HCT116 (cell line): ENCODE measurements around the gene MYO1A. TPM values are rescaled to one million over a fixed set of nuclear protein-coding genes. Genes with fewer than 3 reads are reported as not detected.

Experiments used
- ATAC-seq: fragments of 200-7000 bp; cut with Tn5 transposase; 2 replicates; pipeline ENCODE4 v1.9.1; 2020; ENCODE audit warnings: mild to moderate bottlenecking, moderate library complexity
- BruUV-seq: library from RNA; stranded (reverse); fragments of 400-500 nt; replicated peaks from 2 replicates; lab custom pipeline; 2021; lab: Mats Ljungman, UMichigan
- CTCF ChIA-PET: fragments of 300-600 bp; sonication (Branson Sonifier 250); formaldehyde crosslinking; loops from one replicate; lab custom pipeline; 2021; ENCODE audit warnings: antibody characterized with exemption; lab: Charles Lee
- POLR2A ChIA-PET: fragments of 300-600, 350-600 bp; sonication (Branson Sonifier 250); formaldehyde crosslinking; loops from one replicate; lab custom pipeline; 2021; ENCODE audit warnings: antibody characterized with exemption; lab: Charles Lee
- RAD21 ChIA-PET, 2 experiments: fragments of 300-600 bp; sonication (Branson Sonifier 250); formaldehyde crosslinking; loops; one replicate each; lab custom pipeline; 2023; ENCODE audit warnings: low total read pairs in 2 of 2; ENCODE audit not compliant: uncharacterized antibody in 2 of 2, unreplicated experiment in 2 of 2, low non-redundant PET in 1 of 2; lab: Charles Lee
- DNase-seq: peaks from one replicate; pipeline ENCODE4 v3.0.0-alpha.2; 2010; ENCODE audit warnings: low read depth, low spot score
- H2AFZ ChIP-seq: fragments of 200-600 bp; shearing (Covaris generic), sonication (generic); 2 replicates; pipeline ENCODE4 v1.6.1; 2017; ENCODE audit warnings: low read depth, mixed run types, mixed read lengths, antibody characterized with exemption, low read length; ENCODE audit not compliant: poor library complexity, severe bottlenecking
- H3K27ac ChIP-seq: 2 replicates; pipeline ENCODE4 v1.5.1; 2012; ENCODE audit warnings: low read depth, low read length
- H3K27me3 ChIP-seq: fragments of 200-600 bp; sonication (generic); 2 replicates; pipeline ENCODE4 v1.6.1; 2016; ENCODE audit warnings: mixed run types, low read length, mixed read lengths; ENCODE audit not compliant: insufficient read depth
- H3K36me3 ChIP-seq, 2 experiments: fragments of 200-500 bp in 1 of 2; fragments of 200-600 bp in 1 of 2; sonication (Bioruptor generic) in 1 of 2; sonication (generic) in 1 of 2; 2 replicates each; pipeline versions ENCODE4 v1.5.1 to v1.6.1; 2014 to 2016; ENCODE audit warnings: low read length in 2 of 2, inconsistent platforms in 1 of 2, mixed read lengths in 1 of 2, mixed run types in 1 of 2; ENCODE audit not compliant: insufficient read depth in 2 of 2, control insufficient read depth in 1 of 2
- H3K4me1 ChIP-seq, 2 experiments: fragments of 200-600 bp in 1 of 2; sonication (generic) in 1 of 2; 2 replicates each; pipeline versions ENCODE4 v1.5.1 to v1.6.1; 2012 to 2017; ENCODE audit warnings: low read length in 2 of 2, inconsistent platforms in 1 of 2, mild to moderate bottlenecking in 1 of 2, mixed read lengths in 1 of 2, mixed run types in 1 of 2, moderate library complexity in 1 of 2; ENCODE audit not compliant: insufficient read depth in 2 of 2, control insufficient read depth in 1 of 2
- H3K4me2 ChIP-seq: fragments of 200-600 bp; sonication (generic); 2 replicates; pipeline ENCODE4 v1.6.1; 2017; ENCODE audit warnings: mixed run types, low read length, mixed read lengths
- H3K4me3 ChIP-seq, 2 experiments: fragments of 200-600 bp in 1 of 2; sonication (generic) in 1 of 2; replicated peaks in 1 of 2; 2 replicates each; pipeline ENCODE4 v1.5.1; 2011 to 2016; ENCODE audit warnings: low read length in 2 of 2, control low read depth in 1 of 2, low read depth in 1 of 2, mild to moderate bottlenecking in 1 of 2, mixed read lengths in 1 of 2, mixed run types in 1 of 2
- H3K79me2 ChIP-seq: fragments of 200-600 bp; sonication (generic); 2 replicates; pipeline ENCODE4 v1.6.1; 2017; ENCODE audit warnings: mild to moderate bottlenecking, mixed run types, low read length, moderate library complexity, mixed read lengths; ENCODE audit not compliant: insufficient read depth
- H3K9ac ChIP-seq: fragments of 200-600 bp; sonication (generic); 2 replicates; pipeline ENCODE4 v1.6.1; 2016; ENCODE audit warnings: low read length, mixed read lengths
- H3K9me2 ChIP-seq: fragments of 200-600 bp; sonication (generic), shearing (Covaris generic); 2 replicates; pipeline ENCODE4 v1.6.1; 2017; ENCODE audit warnings: mixed run types, mild to moderate bottlenecking, moderate library complexity; ENCODE audit not compliant: insufficient read depth
- H3K9me3 ChIP-seq, 2 experiments: fragments of 200-500 bp in 1 of 2; fragments of 200-600 bp in 1 of 2; sonication (Bioruptor generic) in 1 of 2; sonication (generic) in 1 of 2; 2 replicates each; pipeline ENCODE4 v1.6.1; 2014 to 2017; ENCODE audit warnings: low read length in 2 of 2, mixed read lengths in 2 of 2, inconsistent platforms in 1 of 2, low read depth in 1 of 2, mild to moderate bottlenecking in 1 of 2, mixed run types in 1 of 2, moderate library complexity in 1 of 2; ENCODE audit not compliant: control insufficient read depth in 1 of 2, insufficient read depth in 1 of 2
- H4K20me1 ChIP-seq: fragments of 200-600 bp; sonication (generic), shearing (Covaris generic); 2 replicates; pipeline ENCODE4 v1.6.1; 2017; ENCODE audit warnings: mixed run types, mild to moderate bottlenecking, moderate library complexity; ENCODE audit not compliant: insufficient read depth
- ATF3 ChIP-seq: IDR thresholded peaks from 2 replicates; pipeline ENCODE4 v1.6.1; 2012
- CEBPB ChIP-seq: IDR thresholded peaks from 2 replicates; pipeline ENCODE4 v1.6.1; 2012; ENCODE audit warnings: low read depth
- CTCF ChIP-seq, 3 experiments: fragments of 200-600 bp in 1 of 3; sonication (generic) in 1 of 3; IDR thresholded peaks in 2 of 3; conservative IDR thresholded peaks in 1 of 3; 2 replicates each; pipeline ENCODE4 v1.5.1; 2012 to 2017; ENCODE audit warnings: low read depth in 2 of 3, low read length in 2 of 3, antibody characterized with exemption in 1 of 3, borderline replicate concordance in 1 of 3, control low read depth in 1 of 3, mild to moderate bottlenecking in 1 of 3, mixed read lengths in 1 of 3, mixed run types in 1 of 3, moderate library complexity in 1 of 3; ENCODE audit not compliant: insufficient read depth in 1 of 3
- EGR1 ChIP-seq: IDR thresholded peaks from 2 replicates; pipeline ENCODE4 v1.6.1; 2012; ENCODE audit warnings: low read depth
- ELF1 ChIP-seq: IDR thresholded peaks from 2 replicates; pipeline ENCODE4 v1.6.1; 2012; ENCODE audit warnings: low read depth, borderline replicate concordance
- EZH2 ChIP-seq: fragments of 200-600 bp; sonication (generic); IDR thresholded peaks from 2 replicates; pipeline ENCODE4 v1.6.1; 2017; ENCODE audit warnings: antibody characterized with exemption, mixed run types
- EZH2phosphoT487 ChIP-seq: fragments of 200-600 bp; IDR thresholded peaks from 2 replicates; pipeline ENCODE4 v1.6.1; 2018; ENCODE audit warnings: antibody characterized with exemption, borderline replicate concordance
- POLR2A ChIP-seq: IDR thresholded peaks from 2 replicates; pipeline ENCODE4 v1.7.0; 2011; ENCODE audit warnings: borderline replicate concordance; ENCODE audit not compliant: insufficient read depth, insufficient read length; ENCODE audit errors: extremely low read depth
- RAD21 ChIP-seq: IDR thresholded peaks from 2 replicates; pipeline ENCODE4 v1.6.1; 2012; ENCODE audit warnings: low read depth, mild to moderate bottlenecking
- REST ChIP-seq: IDR thresholded peaks from 2 replicates; pipeline ENCODE4 v1.6.1; 2012; ENCODE audit warnings: low read depth
- SP1 ChIP-seq: IDR thresholded peaks from 2 replicates; pipeline ENCODE4 v1.6.1; 2012; ENCODE audit warnings: low read depth
- SRF ChIP-seq: IDR thresholded peaks from 2 replicates; pipeline ENCODE4 v1.6.1; 2012; ENCODE audit warnings: low read depth
- YY1 ChIP-seq: IDR thresholded peaks from 2 replicates; pipeline ENCODE4 v1.6.1; 2011; ENCODE audit warnings: low read length, low read depth, moderate library complexity, mild to moderate bottlenecking; ENCODE audit not compliant: insufficient replicate concordance; ENCODE audit errors: extremely low read depth
- ZBTB33 ChIP-seq: IDR thresholded peaks from 2 replicates; pipeline ENCODE4 v1.6.1; 2011; ENCODE audit warnings: mild to moderate bottlenecking, low read length, moderate library complexity; ENCODE audit not compliant: insufficient replicate concordance; ENCODE audit errors: extremely low read depth
- ZFX ChIP-seq: fragments of 450-650 bp; IDR thresholded peaks from 2 replicates; pipeline ENCODE4 v1.6.1; 2017
- ZNF274 ChIP-seq: fragments of 200-500 bp; sonication (Bioruptor generic); IDR thresholded peaks from 2 replicates; pipeline ENCODE4 v1.6.1; 2014; ENCODE audit warnings: mild to moderate bottlenecking, low read depth, low read length, inconsistent platforms
- intact Hi-C: fragments of 100-400 bp; cut with micrococcal nuclease; formaldehyde crosslinking; loops from 2 replicates; pipeline ENCODE4 v1.10.0; 2022
- total RNA-seq: library from RNA; stranded (reverse); gene quantifications from one replicate; pipeline ENCODE4 v1.2.1, GENCODE V29; 2021; ENCODE audit not compliant: unreplicated experiment

The MYO1A gene
- total RNA-seq, 1 experiment from 2014 or later: 0.76 TPM

- H3K4me2 ChIP-seq: no peak overlapping the region
- H3K79me2 ChIP-seq: no peaks in the 10 kb centered on the region
- ChIA-PET RAD21 (no interaction called here), CTCF (interaction anchor here (1.2 kb wide), 1 partner anchor 151 kb away, joined by 5 read pairs; no protein-coding TSS in a partner anchor), POLR2A (no interaction called here)
- no peaks in the 10 kb centered on the region for H3K9me3 ChIP-seq
- no peak overlapping the region for H3K27ac ChIP-seq
- TF ChIP-seq REST: no peak
- no peak for TF ChIP-seq EZH2phosphoT487
- TF ChIP-seq SRF: no peak
- TF ChIP-seq CTCF (IDR thresholded peaks at IDR 0.05 in 2 of 3, conservative IDR thresholded peaks at IDR 0.05 in 1 of 3; ENCODE audit: borderline replicate concordance in 1 of 3, insufficient read depth in 1 of 3, low read depth in 2 of 3, low read length in 2 of 3): no peak
- no peak for TF ChIP-seq ZBTB33
- TF ChIP-seq ZNF274: no peak
- TF ChIP-seq RAD21: no peak
- TF ChIP-seq ELF1: no peak
- TF ChIP-seq CEBPB: no peak
- no peak for TF ChIP-seq POLR2A
- no peak for TF ChIP-seq SP1
- no peak for TF ChIP-seq EGR1
- no peak for TF ChIP-seq EZH2
- no peak for TF ChIP-seq ZFX
- no peak for TF ChIP-seq YY1
- TF ChIP-seq ATF3: no peak
- no peak overlapping the region for H3K9ac ChIP-seq
- no peaks in the 10 kb centered on the region for H3K9me2 ChIP-seq
- no peaks in the 10 kb centered on the region for H3K27me3 ChIP-seq
- no peak for ATAC-seq
- no peaks in the 10 kb centered on the region for H3K36me3 ChIP-seq
- no peak overlapping the region for H3K4me3 ChIP-seq
- no TSS peak for BruUV-seq
- intact Hi-C loops: no loop called here
- H4K20me1 ChIP-seq: no peaks in the 10 kb centered on the region
- no peak for DNase-seq
- peaks cover 9 to 28% of the 10 kb centered on the region in 2 experiments; a peak in 3 of 4 replicates for H3K4me1 ChIP-seq
- no peak overlapping the region for H2AFZ ChIP-seq
Measured at GRCh38 chr12:56990648-56991318, 59.1 kb downstream of the MYO1A start.
